ENCODE data around the gene IGF1R. TPM values are rescaled to one million over a fixed set of nuclear protein-coding genes. Genes with fewer than 3 reads are reported as not detected.
A peak's percentile ranks its signal among the peaks of the same experiment; 100 is the strongest.

IGF1R gene
- total and polyA plus RNA-seq, 4 donors = 5.9 to 154 (median 27.6) TPM

- no peaks in the 10 kb centered on the region for H3K9me3 ChIP-seq (ENCODE audit: control insufficient read depth in 4 of 4, insufficient read depth in 3 of 4, low read length in 3 of 4)
- H3K27me3 ChIP-seq (ENCODE audit: control insufficient read depth in 3 of 3, insufficient read depth in 3 of 3, low read length in 2 of 3) = no peaks in the 10 kb centered on the region
- no peak for TF ChIP-seq CTCF (IDR thresholded peaks at IDR 0.05; ENCODE audit: control extremely low read depth, extremely low read depth)
- 79 to 85% methylated on average over 12 of the region's 12 CpGs for WGBS, 2 donors
- ATAC-seq (ENCODE audit: insufficient read depth, low FRiP score) = no peak
- H3K36me3 ChIP-seq (ENCODE audit: control insufficient read depth in 4 of 4, insufficient read depth in 4 of 4, low read length in 4 of 4) = peaks cover 15 to 36% (median 22%) of the 10 kb centered on the region in 4 donors
- H3K9ac ChIP-seq (ENCODE audit: insufficient read depth in 1 of 2, low read length in 2 of 2) = no peak overlapping the region
- H3K27ac ChIP-seq (ENCODE audit: low read depth in 1 of 2, low read length in 1 of 2) = no peak overlapping the region
- DNase-seq = peak; percentile 41 to 58 (median 42)
- peaks cover 0 to 48% (median 8%) of the 10 kb centered on the region in 5 donors for H3K4me1 ChIP-seq (ENCODE audit: control insufficient read depth in 5 of 5, insufficient read depth in 5 of 5, low read length in 5 of 5)
- H3K4me3 ChIP-seq = no peak overlapping the region
Observed at GRCh38 chr15:98923171-98923570, 274.8 kb downstream of the IGF1R start.

DNA sequence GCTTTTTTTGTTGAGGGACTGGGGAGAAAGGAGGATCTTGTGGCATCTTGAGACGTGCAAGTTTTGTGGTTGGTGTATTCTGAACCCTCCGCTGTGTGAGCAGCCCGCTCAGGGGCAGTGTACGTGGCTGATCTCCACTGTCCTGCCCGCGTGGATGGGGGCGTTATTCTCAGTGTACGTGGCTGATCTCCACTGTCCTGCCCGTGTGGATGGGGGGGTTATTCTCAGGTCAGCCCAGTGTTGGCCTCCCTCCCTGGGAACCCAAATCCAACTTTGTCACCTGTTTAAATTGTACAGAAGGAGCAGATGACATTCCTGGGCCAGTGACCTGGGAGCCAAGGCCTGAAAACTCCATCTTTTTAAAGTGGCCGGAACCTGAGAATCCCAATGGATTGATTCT, 275.2 kb downstream of the IGF1R start:
- Histone ChIP-seq H3K27ac (ENCODE audit: low read depth in 1 of 2, low read length in 1 of 2) (no peak overlapping the region), H3K36me3 (ENCODE audit: control insufficient read depth in 4 of 4, insufficient read depth in 4 of 4, low read length in 4 of 4) (peaks cover 15 to 36% (median 23%) of the 10 kb centered on the region in 4 donors), H3K4me3 (no peak overlapping the region), H3K4me1 (ENCODE audit: control insufficient read depth in 5 of 5, insufficient read depth in 5 of 5, low read length in 5 of 5) (peaks cover 0 to 49% (median 10%) of the 10 kb centered on the region in 5 donors), H3K27me3 (ENCODE audit: control insufficient read depth in 3 of 3, insufficient read depth in 3 of 3, low read length in 2 of 3) (no peaks in the 10 kb centered on the region), H3K9me3 (ENCODE audit: control insufficient read depth in 4 of 4, insufficient read depth in 3 of 4, low read length in 3 of 4) (no peaks in the 10 kb centered on the region), H3K9ac (ENCODE audit: insufficient read depth in 1 of 2, low read length in 2 of 2) (no peak overlapping the region)
- no peak for TF ChIP-seq CTCF (IDR thresholded peaks at IDR 0.05; ENCODE audit: control extremely low read depth, extremely low read depth)
- no peak for DNase-seq
- WGBS, 2 donors = 85 to 86% methylated on average over 10 of the region's 10 CpGs
- ATAC-seq (ENCODE audit: insufficient read depth, low FRiP score) = no peak

- no peaks in the 10 kb centered on the region for H3K27me3 ChIP-seq (ENCODE audit: control insufficient read depth in 3 of 3, insufficient read depth in 3 of 3, low read length in 2 of 3)
- peaks cover 0 to 49% (median 10%) of the 10 kb centered on the region in 5 donors for H3K4me1 ChIP-seq (ENCODE audit: control insufficient read depth in 5 of 5, insufficient read depth in 5 of 5, low read length in 5 of 5)
- no peaks in the 10 kb centered on the region for H3K9me3 ChIP-seq (ENCODE audit: control insufficient read depth in 4 of 4, insufficient read depth in 3 of 4, low read length in 3 of 4)
- DNase-seq (peak in 2 of 3 donors; percentile 37 to 47), ATAC-seq (ENCODE audit: insufficient read depth, low FRiP score) (no peak)
- H3K4me3 ChIP-seq = no peak overlapping the region
- peak overlapping the region in 1 of 2 donors; percentile 55 for H3K27ac ChIP-seq (ENCODE audit: low read depth in 1 of 2, low read length in 1 of 2)
- WGBS, 2 donors = 63 to 73% methylated on average over 11 of the region's 11 CpGs
- no peak overlapping the region for H3K9ac ChIP-seq (ENCODE audit: insufficient read depth in 1 of 2, low read length in 2 of 2)
- no peak for TF ChIP-seq CTCF (IDR thresholded peaks at IDR 0.05; ENCODE audit: control extremely low read depth, extremely low read depth)
- H3K36me3 ChIP-seq (ENCODE audit: control insufficient read depth in 4 of 4, insufficient read depth in 4 of 4, low read length in 4 of 4) = peaks cover 17 to 36% (median 25%) of the 10 kb centered on the region in 4 donors
Observed at GRCh38 chr15:98924401-98925049, 276.2 kb downstream of the IGF1R start.

Measured in lung (tissue), 12 donors.